GM19452 (cell line): Measurements from ENCODE around the gene ATXN1.
"Not testable (repeated sequence)": the region's sequence is repeated elsewhere in the genome, so short reads cannot be mapped to it uniquely, and the experiment has no call there.

Source experiments
- ATAC-seq: cut with Tn5 transposase; IDR thresholded peaks from one replicate; pipeline ENCODE4 v1.9.1; 2021; ENCODE audit not compliant: unreplicated experiment

Gene ATXN1

GRCh38 chr6:16468991-16469615, 292.2 kb downstream of the ATXN1 start:
- ATAC-seq: no peak

- no peak for ATAC-seq
Measured at GRCh38 chr6:16466800-16467553, 294.3 kb downstream of the ATXN1 start.

- no peak for ATAC-seq
Measured at GRCh38 chr6:16464045-16464444, 297.2 kb downstream of the ATXN1 start.

GRCh38 chr6:16463246-16463645, 298.0 kb downstream of the ATXN1 start:
- not testable (repeated sequence) for ATAC-seq

GRCh38 chr6:16461491-16461890, 299.8 kb downstream of the ATXN1 start:
- no peak for ATAC-seq

GRCh38 chr6:16459472-16459871, 301.8 kb downstream of the ATXN1 start:
- ATAC-seq: not testable (repeated sequence)

- no peak for ATAC-seq
Measured at GRCh38 chr6:16452348-16452747, 308.9 kb downstream of the ATXN1 start.

GRCh38 chr6:16450821-16451220, 310.4 kb downstream of the ATXN1 start:
- ATAC-seq: no peak

GRCh38 chr6:16450285-16450684, 311.0 kb downstream of the ATXN1 start:
- no peak for ATAC-seq

GRCh38 chr6:16446273-16446672, 315.0 kb downstream of the ATXN1 start:
- no peak for ATAC-seq

- ATAC-seq: no peak
Measured at GRCh38 chr6:16442031-16442430, 319.2 kb downstream of the ATXN1 start.

- ATAC-seq: no peak
Measured at GRCh38 chr6:16441262-16441661, 320.0 kb downstream of the ATXN1 start.

- no peak for ATAC-seq
Measured at GRCh38 chr6:16440636-16441212, 320.5 kb downstream of the ATXN1 start.

- ATAC-seq: no peak
Measured at GRCh38 chr6:16438718-16439591, 322.3 kb downstream of the ATXN1 start.

GRCh38 chr6:16437984-16438383, 323.3 kb downstream of the ATXN1 start:
- no peak for ATAC-seq

GRCh38 chr6:16437095-16437494, 324.2 kb downstream of the ATXN1 start:
- no peak for ATAC-seq

- ATAC-seq: no peak
Measured at GRCh38 chr6:16436550-16436949, 324.7 kb downstream of the ATXN1 start.

GRCh38 chr6:16434885-16435284, 326.4 kb downstream of the ATXN1 start:
- no peak for ATAC-seq

- no peak for ATAC-seq
Measured at GRCh38 chr6:16433338-16433890, 327.8 kb downstream of the ATXN1 start.

- ATAC-seq: peak; percentile 74
Measured at GRCh38 chr6:16432075-16433032, 328.9 kb downstream of the ATXN1 start.
